ENCODE data around the gene PELI3. TPM values are rescaled to one million over a fixed set of nuclear protein-coding genes. Genes with fewer than 3 reads are reported as not detected.

Gene PELI3
- 15.0 TPM for total RNA-seq

GRCh38 chr11:66466225-66467033 lies at the start of gene PELI3:
TSS of gene PELI3 (plus strand) at chr11:66466905. CDS start at chr11:66468129, 1,224 bp downstream.

GRCh38 chr11:66420671-66421476 lies 45.8 kb upstream of the PELI3 start, which contains the start of gene NPAS4:
TSS of gene NPAS4 (plus strand) at chr11:66421035. CDS start at chr11:66421180, 145 bp downstream.

GRCh38 chr11:66438504-66439466 lies 27.9 kb upstream of the PELI3 start, which contains the start of gene MRPL11:
TSS of gene MRPL11 (minus strand) at chr11:66438848. CDS start at chr11:66438754, 94 bp downstream.

GRCh38 chr11:66480117-66480938 lies 13.6 kb downstream of the PELI3 start, which contains the start of gene DPP3:
TSS of gene DPP3 (plus strand) at chr11:66480434. CDS start at chr11:66482201, 1,767 bp downstream.

GRCh38 chr11:66510271-66510989 lies 43.7 kb downstream of the PELI3 start, which contains the start of gene BBS1:
TSS of gene BBS1 (plus strand) at chr11:66510635. CDS start at chr11:66510660, 25 bp downstream.

Small RNA genes lying within 50 kb of the gene (small RNA-seq; reads per million reads assigned to genes)
- gene RF00416 = not detected

Other genes starting within 250 kb of the PELI3 start
- gene KLC2, start 209.2 kb upstream of the PELI3 start, total RNA-seq = 34.6 TPM
- 35.8 TPM for gene RAB1B, start 198.3 kb upstream of the PELI3 start, total RNA-seq
- gene CNIH2, start 188.7 kb upstream of the PELI3 start, total RNA-seq = 94.8 TPM
- gene YIF1A, start 177.8 kb upstream of the PELI3 start, total RNA-seq = 27.7 TPM
- gene TMEM151A, start 175.0 kb upstream of the PELI3 start, total RNA-seq = 23.5 TPM
- gene CD248, start 149.9 kb upstream of the PELI3 start, total RNA-seq = 1.6 TPM
- gene RIN1, start 130.5 kb upstream of the PELI3 start, total RNA-seq = 1.4 TPM
- gene BRMS1, start 121.8 kb upstream of the PELI3 start, total RNA-seq = 10.6 TPM
- gene B4GAT1, start 119.3 kb upstream of the PELI3 start, total RNA-seq = 117 TPM
- 2.1 TPM for gene SLC29A2, start 95.1 kb upstream of the PELI3 start, total RNA-seq
- gene NPAS4, start 45.9 kb upstream of the PELI3 start, total RNA-seq = 1.6 TPM
- gene MRPL11, start 28.1 kb upstream of the PELI3 start, total RNA-seq = 19.4 TPM
- 51.7 TPM for gene DPP3, start 13.5 kb downstream of the PELI3 start, total RNA-seq
- 58.8 TPM for gene BBS1, start 43.7 kb downstream of the PELI3 start, total RNA-seq
- gene ZDHHC24, start 79.1 kb downstream of the PELI3 start, total RNA-seq = 7.2 TPM
- gene ACTN3, start 80.0 kb downstream of the PELI3 start, total RNA-seq = 0.23 TPM
- gene CTSF, start 101.7 kb downstream of the PELI3 start, total RNA-seq = 46.8 TPM
- 1.2 TPM for gene CCDC87, start 126.2 kb downstream of the PELI3 start, total RNA-seq
- gene CCS, start 126.3 kb downstream of the PELI3 start, total RNA-seq = 20.8 TPM
- gene RBM14, start 149.7 kb downstream of the PELI3 start, total RNA-seq = 45.0 TPM
- 122 TPM for gene RBM4, start 171.8 kb downstream of the PELI3 start, total RNA-seq
- gene RBM4B, start 211.0 kb downstream of the PELI3 start, total RNA-seq = 67.6 TPM

All from diencephalon (tissue), 1 donor.